ENCODE data around the gene ROBO1.

ROBO1 gene

GRCh38 chr3:79039192-79039591 is 728.6 kb downstream of the ROBO1 start:
- TF ChIP-seq CTCF (IDR thresholded peaks at IDR 0.05): no peak
- Histone ChIP-seq H3K27ac (no peak overlapping the region), H3K4me3 (no peak overlapping the region)
- no peak for DNase-seq (ENCODE audit: low spot score)

- H3K4me3 ChIP-seq: no peak overlapping the region
- H3K27ac ChIP-seq: no peak overlapping the region
- no peak for DNase-seq (ENCODE audit: low spot score)
- TF ChIP-seq CTCF (IDR thresholded peaks at IDR 0.05): no peak
Measured at GRCh38 chr3:79038636-79039035, 729.2 kb downstream of the ROBO1 start.

GRCh38 chr3:79038057-79038456 is 729.7 kb downstream of the ROBO1 start:
- no peak overlapping the region for H3K27ac ChIP-seq
- TF ChIP-seq CTCF (IDR thresholded peaks at IDR 0.05): no peak
- H3K4me3 ChIP-seq: no peak overlapping the region
- DNase-seq (ENCODE audit: low spot score): no peak

GRCh38 chr3:79032686-79033318 is 735.0 kb downstream of the ROBO1 start:
- DNase-seq (ENCODE audit: low spot score): no peak
- no peak overlapping the region for H3K27ac ChIP-seq
- TF ChIP-seq CTCF (IDR thresholded peaks at IDR 0.05): peak; percentile 45
- no peak overlapping the region for H3K4me3 ChIP-seq

GRCh38 chr3:79030157-79030556 is 737.6 kb downstream of the ROBO1 start:
- Histone ChIP-seq H3K27ac (no peak overlapping the region), H3K4me3 (no peak overlapping the region)
- no peak for DNase-seq (ENCODE audit: low spot score)
- TF ChIP-seq CTCF (IDR thresholded peaks at IDR 0.05): no peak

GRCh38 chr3:79028916-79029315 is 738.9 kb downstream of the ROBO1 start:
- Histone ChIP-seq H3K4me3 (no peak overlapping the region), H3K27ac (no peak overlapping the region)
- DNase-seq (ENCODE audit: low spot score): no peak
- no peak for TF ChIP-seq CTCF (IDR thresholded peaks at IDR 0.05)

GRCh38 chr3:79027593-79027992 is 740.2 kb downstream of the ROBO1 start:
- Histone ChIP-seq H3K27ac (no peak overlapping the region), H3K4me3 (no peak overlapping the region)
- TF ChIP-seq CTCF (IDR thresholded peaks at IDR 0.05): no peak
- DNase-seq (ENCODE audit: low spot score): no peak

Measured in coronary artery (tissue), 2 donors.